Chondrocyte (in vitro differentiated cells): ENCODE measurements around the gene GBP2. TPM values are rescaled to one million over a fixed set of nuclear protein-coding genes. Genes with fewer than 3 reads are reported as not detected.

Experiments
- DNase-seq: peaks from one replicate; pipeline ENCODE4 v3.0.0; 2021; ENCODE audit warnings: mixed read lengths, low spot score
- H3K27ac Mint-ChIP-seq: one replicate; pipeline ENCODE4 v1.8.0; 2021; ENCODE audit warnings: mild to moderate bottlenecking, moderate library complexity, mixed read lengths; ENCODE audit not compliant: unreplicated experiment
- H3K27me3 Mint-ChIP-seq: 2 replicates; pipeline ENCODE4 v1.8.0; 2021; ENCODE audit warnings: low read depth, mixed read lengths
- H3K36me3 Mint-ChIP-seq: 2 replicates; pipeline ENCODE4 v1.8.0; 2021; ENCODE audit warnings: low read depth, mixed read lengths
- H3K4me1 Mint-ChIP-seq: 2 replicates; pipeline ENCODE4 v1.8.0; 2021; ENCODE audit warnings: low read depth, mild to moderate bottlenecking, mixed read lengths
- H3K4me3 Mint-ChIP-seq: one replicate; pipeline ENCODE4 v1.8.0; 2021; ENCODE audit warnings: mild to moderate bottlenecking, moderate library complexity, mixed read lengths; ENCODE audit not compliant: unreplicated experiment
- H3K9me3 Mint-ChIP-seq: 2 replicates; pipeline ENCODE4 v1.8.0; 2021; ENCODE audit warnings: low read depth, mixed read lengths
- total RNA-seq: library from RNA; stranded (reverse); gene quantifications from 3 replicates; pipeline ENCODE4 v1.2.1, GENCODE V29; 2021
- TF ChIP-seq, protein P1 (sequence below): fragments of 200-600 bp; sonication (generic); IDR thresholded peaks from 2 replicates; pipeline ENCODE4 v1.5.0; 2021; ENCODE audit warnings: antibody characterized with exemption, mild to moderate bottlenecking, moderate library complexity

Gene GBP2
- total RNA-seq, 1 donor from 2014 or later, result 0.42 TPM

DNA sequence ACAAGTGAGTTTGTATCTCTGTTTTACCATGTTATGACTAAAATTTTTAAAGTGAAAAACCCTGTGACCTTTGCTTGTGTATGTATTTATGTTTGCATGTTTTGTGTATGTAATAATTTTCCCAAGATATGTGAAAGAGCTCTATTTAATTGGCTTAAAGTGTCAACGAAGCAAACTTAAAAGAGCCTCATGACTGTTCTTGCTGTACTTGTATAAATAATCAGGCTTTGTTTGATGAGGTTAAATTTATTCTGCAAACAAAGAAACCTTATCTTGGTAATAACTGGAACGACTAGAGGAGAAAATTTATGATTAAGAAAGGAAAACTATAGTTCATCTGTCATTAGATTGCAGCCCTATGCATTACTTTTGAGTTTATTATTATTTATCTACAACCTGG is 43.3 kb upstream of the GBP2 start:
- no peak overlapping the region for H3K4me3 Mint-ChIP-seq
- H3K9me3 Mint-ChIP-seq, result no peaks in the 10 kb centered on the region
- peaks cover 8% of the 10 kb centered on the region for H3K27me3 Mint-ChIP-seq
- no peak for DNase-seq
- H3K36me3 Mint-ChIP-seq, result no peaks in the 10 kb centered on the region
- TF ChIP-seq, protein P1, sequence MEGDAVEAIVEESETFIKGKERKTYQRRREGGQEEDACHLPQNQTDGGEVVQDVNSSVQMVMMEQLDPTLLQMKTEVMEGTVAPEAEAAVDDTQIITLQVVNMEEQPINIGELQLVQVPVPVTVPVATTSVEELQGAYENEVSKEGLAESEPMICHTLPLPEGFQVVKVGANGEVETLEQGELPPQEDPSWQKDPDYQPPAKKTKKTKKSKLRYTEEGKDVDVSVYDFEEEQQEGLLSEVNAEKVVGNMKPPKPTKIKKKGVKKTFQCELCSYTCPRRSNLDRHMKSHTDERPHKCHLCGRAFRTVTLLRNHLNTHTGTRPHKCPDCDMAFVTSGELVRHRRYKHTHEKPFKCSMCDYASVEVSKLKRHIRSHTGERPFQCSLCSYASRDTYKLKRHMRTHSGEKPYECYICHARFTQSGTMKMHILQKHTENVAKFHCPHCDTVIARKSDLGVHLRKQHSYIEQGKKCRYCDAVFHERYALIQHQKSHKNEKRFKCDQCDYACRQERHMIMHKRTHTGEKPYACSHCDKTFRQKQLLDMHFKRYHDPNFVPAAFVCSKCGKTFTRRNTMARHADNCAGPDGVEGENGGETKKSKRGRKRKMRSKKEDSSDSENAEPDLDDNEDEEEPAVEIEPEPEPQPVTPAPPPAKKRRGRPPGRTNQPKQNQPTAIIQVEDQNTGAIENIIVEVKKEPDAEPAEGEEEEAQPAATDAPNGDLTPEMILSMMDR, result no peak
- H3K27ac Mint-ChIP-seq, result no peak overlapping the region
- no peaks in the 10 kb centered on the region for H3K4me1 Mint-ChIP-seq

DNA sequence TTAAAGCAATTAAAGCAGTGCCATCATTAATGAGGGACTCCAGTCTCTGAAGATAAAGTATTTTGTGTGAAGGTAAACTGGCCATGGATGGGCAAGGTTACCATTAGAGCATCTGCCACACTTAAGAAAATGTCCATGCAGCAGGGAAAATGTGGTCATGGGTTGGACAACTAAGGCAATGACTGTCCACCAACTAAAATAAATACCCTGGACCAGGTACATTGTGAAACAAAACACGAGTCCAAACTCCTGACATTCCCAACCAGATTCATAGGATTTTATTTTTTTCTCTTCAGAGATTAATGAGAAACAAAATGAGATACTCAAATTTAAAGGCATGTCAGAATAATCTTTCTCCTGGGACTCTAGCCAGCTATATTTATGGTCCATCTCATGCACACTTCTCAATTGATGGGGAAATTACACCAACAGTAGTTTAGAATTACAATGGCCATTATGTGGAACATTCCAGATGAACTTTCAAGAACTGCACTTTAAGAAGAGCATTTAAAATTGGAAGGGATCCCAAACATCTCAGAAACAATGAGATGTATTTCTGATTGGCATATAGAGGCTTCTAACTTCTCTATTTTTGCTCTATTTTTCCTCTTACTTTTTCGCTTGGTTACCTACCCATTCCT is 41.8 kb upstream of the GBP2 start:
- TF ChIP-seq, protein P1, result no peak
- Mint-ChIP-seq H3K27me3 (peaks cover 2% of the 10 kb centered on the region), H3K36me3 (no peaks in the 10 kb centered on the region), H3K27ac (no peak overlapping the region), H3K4me3 (no peak overlapping the region), H3K4me1 (no peaks in the 10 kb centered on the region), H3K9me3 (no peaks in the 10 kb centered on the region)
- DNase-seq, result no peak

DNA sequence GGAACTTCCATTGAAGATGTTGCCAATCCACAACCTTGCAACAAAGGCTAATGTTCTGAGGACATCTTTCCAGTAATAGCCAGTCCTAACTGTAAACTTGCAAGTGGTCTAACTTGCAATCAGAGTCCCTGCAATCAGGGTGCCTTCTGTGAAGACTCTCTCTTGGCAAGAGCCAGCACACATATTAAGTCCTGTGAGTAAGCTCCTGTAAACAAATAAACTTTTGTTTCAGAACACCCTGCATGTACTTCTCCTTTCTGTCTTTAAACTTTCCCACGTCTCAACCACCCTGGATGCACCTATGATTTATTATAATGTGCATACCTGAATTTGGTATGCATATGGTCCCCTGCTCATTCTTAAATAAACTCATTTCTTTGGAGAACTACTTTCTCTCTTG is 40.8 kb upstream of the GBP2 start:
- Mint-ChIP-seq H3K9me3 (peaks cover 4% of the 10 kb centered on the region), H3K4me1 (no peaks in the 10 kb centered on the region), H3K27me3 (peaks cover 2% of the 10 kb centered on the region), H3K4me3 (no peak overlapping the region), H3K27ac (no peak overlapping the region), H3K36me3 (no peaks in the 10 kb centered on the region)
- TF ChIP-seq, protein P1, result no peak
- DNase-seq, result no peak

DNA sequence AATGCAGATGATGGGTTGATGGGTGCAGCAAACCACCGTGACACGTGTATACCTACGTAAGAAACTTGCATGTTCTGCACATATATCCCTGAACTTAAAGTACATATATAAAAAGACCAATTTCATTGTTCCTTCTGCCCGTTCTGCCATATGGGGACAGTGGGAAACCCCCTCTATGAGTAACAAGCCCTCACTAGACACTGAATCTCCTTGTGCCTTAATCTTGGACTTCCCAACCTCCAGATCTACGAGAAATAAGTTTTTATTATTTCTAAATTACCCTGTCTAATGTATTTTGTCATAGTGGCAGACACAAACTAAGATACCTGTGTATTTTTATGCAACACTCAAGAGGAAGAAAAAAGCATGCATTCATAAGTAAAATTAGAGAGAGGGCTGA is 39.9 kb upstream of the GBP2 start:
- TF ChIP-seq, protein P1, result no peak
- peaks cover 13% of the 10 kb centered on the region for H3K9me3 Mint-ChIP-seq
- H3K27me3 Mint-ChIP-seq, result peaks cover 2% of the 10 kb centered on the region
- no peak for DNase-seq
- no peak overlapping the region for H3K4me3 Mint-ChIP-seq
- H3K4me1 Mint-ChIP-seq, result no peaks in the 10 kb centered on the region
- no peak overlapping the region for H3K27ac Mint-ChIP-seq
- H3K36me3 Mint-ChIP-seq, result no peaks in the 10 kb centered on the region

DNA sequence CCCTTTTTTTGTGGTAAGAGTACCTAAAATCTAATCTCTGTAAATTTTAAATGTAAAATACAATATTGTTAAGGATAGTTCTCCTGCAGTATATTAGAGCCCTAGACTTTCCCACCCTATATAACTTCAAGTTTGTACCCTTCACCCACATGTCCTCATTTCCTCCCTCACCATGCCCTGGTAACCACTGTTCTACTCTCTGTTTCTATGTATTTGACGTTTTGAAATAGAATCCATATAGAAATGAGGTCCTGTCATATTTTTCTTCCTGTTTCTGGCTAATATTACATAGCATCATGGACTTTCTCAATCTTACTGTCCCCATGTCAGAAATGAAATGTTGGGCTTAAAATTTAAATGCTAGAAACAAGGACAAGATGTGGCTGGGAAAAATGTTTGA is 25.1 kb upstream of the GBP2 start:
- no peaks in the 10 kb centered on the region for H3K36me3 Mint-ChIP-seq
- no peak overlapping the region for H3K4me3 Mint-ChIP-seq
- H3K27me3 Mint-ChIP-seq, result peaks cover 34% of the 10 kb centered on the region
- H3K27ac Mint-ChIP-seq, result no peak overlapping the region
- TF ChIP-seq, protein P1, result no peak
- H3K9me3 Mint-ChIP-seq, result peaks cover 7% of the 10 kb centered on the region
- H3K4me1 Mint-ChIP-seq, result no peaks in the 10 kb centered on the region
- no peak for DNase-seq
